HepG2 (cell line): ENCODE data around the gene ACER3.
"Not testable (repeated sequence)": the region's sequence is repeated elsewhere in the genome, so short reads cannot be mapped to it uniquely, and the experiment has no call there.

ENCODE experiments used
- MAX ChIP-seq: IDR thresholded peaks from 2 replicates; pipeline ENCODE4 v1.6.1; 2012; ENCODE audit warnings: inconsistent platforms
- ZNF138 ChIP-seq: sonication (generic); formaldehyde crosslinking; IDR thresholded peaks from 2 replicates; pipeline ENCODE4 v1.5.0; 2020; ENCODE audit warnings: mild to moderate bottlenecking, low read depth, missing genetic modification reagents

- not testable (repeated sequence) for TF ChIP-seq MAX; ZNF138 (CRISPR knock-in tag)
Measured at GRCh38 chr11:76963417-76964168, 102.9 kb downstream of the ACER3 start.
